CD4-positive, alpha-beta T cell treated with Interleukin-15 for 1 hour (primary cell): ENCODE measurements around the gene TNFAIP8.

Source experiments
- DNase-seq: peaks from one replicate; pipeline ENCODE4 v3.0.0-alpha.2; 2020

TNFAIP8 gene

DNA sequence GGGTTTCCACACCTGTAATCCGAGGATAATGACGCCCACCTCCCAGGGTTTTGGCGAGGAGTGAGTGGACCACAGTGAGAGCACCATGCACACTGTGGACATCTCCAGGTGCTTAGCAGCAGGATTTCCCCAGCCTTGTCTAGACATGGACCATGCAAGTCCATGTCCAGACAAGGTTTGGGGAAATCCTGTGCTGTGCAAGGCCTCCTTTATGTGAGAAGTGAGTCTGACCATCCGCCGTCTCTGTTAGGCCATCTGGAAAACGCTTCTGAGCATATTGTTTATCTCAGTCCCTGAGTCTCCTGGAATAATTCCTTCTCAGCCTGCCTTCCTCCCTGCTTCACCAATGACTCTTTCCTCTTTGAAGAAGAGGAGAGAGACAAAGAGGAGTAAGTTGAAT lies 26.2 kb upstream of the TNFAIP8 start:
- DNase-seq, result no peak

DNA sequence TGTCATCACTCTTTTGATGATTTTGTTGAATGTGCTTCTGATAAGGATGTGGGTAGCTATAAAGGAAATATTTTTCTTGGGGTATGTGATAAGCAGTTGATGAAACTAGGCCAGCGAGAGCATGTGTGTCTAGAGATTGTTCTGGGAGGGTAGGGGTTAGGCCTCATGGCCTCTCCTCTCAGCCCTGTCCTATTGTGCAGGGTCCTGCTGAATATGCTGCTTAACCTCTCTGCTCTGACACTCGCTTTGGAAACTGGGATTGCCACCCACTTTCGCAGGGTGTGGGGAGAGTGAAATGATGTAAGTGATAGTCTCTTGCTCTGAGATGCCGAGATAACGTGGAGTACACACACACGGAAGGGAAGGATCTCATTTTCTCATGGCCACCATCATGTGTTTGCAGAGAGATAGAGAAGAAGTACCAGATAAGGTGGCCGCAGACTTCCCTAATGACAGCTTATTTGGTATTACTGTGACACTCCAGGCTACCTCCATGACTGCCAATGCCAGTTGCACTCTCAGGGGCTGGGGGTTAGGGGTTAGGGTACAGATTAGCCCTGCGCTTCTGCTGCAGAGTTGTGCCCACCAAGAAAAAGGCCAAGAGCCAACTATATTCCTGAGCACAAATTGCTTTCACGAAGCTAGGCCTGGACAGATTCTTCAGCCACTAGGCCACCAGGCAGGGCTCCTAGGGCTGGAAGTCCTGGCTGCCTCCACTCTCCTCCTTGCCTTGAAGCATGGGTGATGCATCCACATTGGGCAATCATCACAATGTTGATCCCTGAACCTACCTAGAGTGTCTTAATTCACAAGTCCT lies 25.2 kb upstream of the TNFAIP8 start:
- peak; percentile 50 for DNase-seq

DNA sequence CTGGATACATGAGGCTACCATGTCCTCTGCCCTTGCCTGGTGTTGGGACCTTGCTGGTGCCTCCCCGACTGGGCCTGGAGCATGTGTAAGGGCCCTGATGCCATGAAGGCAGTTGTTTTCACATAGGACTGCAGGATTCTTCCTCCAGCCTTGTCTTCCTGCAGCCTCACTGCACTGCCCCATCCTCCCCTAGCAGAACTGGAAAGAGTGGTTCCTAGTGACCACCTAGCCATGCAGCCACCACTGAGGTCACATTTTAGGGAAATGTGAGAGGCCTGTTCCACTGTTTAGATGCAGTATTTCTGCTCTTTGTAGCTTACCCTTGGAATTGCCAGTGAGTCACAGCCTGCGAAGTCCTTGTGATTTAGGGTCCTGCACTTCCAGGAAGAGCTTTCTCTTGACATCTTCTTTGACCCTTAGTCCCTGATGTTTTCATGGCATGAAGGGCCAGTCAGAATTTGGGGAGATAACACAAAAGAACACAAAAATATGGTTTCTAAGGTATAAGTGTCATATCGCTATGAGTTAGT lies 24.2 kb upstream of the TNFAIP8 start:
- DNase-seq, result no peak

DNA sequence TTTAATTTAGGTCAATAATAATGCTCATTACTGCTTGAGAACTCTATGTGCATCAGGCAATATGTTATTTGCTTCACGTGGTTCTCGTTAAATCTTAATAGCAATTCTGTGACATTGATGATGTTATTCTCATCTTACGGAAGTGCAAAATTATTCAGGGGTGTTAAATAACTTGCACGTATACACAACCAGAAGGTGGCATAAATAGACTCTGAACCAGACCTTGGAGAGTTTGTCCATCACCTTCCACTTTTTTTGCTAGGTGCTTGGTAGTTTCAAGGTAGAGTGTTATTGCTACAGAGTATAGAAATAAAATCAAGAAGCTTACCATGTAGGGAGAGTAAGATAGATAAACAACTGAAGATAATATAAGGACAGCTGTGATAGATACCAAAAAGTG lies 23.6 kb upstream of the TNFAIP8 start:
- no peak for DNase-seq

DNA sequence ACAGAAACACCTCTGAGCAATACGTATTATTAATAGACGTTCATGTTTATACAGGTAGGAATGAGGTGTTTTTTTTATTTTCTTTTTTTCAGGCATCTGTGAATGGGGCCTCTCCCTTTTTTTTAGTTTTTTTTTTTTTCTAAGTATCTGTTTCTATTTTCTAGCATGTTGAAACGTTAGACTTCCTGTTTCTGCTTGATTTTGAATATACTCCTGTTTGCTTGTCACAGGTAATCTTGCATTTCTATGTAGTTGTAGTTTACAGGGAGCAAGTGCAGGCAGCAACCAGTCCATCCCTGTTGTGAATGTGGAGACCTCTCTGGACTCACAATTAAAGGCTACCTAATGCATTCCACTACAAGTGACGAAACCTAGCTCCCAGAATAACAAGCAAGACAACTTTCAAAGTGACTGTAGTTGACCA lies 22.8 kb upstream of the TNFAIP8 start:
- no peak for DNase-seq

DNA sequence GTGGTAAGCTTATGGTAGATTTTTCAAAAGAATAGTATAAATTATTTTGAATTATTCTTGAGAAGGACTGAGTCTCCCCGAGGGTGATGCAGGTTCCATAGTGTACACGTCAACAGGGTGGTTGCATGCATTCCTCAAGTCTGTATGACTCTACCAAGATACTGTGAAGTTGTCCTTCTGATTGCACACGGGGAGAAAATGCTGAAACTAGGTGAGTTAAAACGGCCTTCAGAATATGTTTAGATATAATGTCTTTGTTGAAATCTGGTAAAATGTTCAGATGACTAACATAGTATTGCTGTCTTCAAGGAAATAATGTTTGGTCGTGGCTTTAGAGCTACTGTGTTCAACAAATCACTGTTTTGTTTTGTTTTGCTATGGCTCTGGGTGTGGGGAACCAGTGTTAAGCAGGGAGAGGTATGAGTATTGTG lies 22.4 kb upstream of the TNFAIP8 start:
- DNase-seq, result no peak

DNA sequence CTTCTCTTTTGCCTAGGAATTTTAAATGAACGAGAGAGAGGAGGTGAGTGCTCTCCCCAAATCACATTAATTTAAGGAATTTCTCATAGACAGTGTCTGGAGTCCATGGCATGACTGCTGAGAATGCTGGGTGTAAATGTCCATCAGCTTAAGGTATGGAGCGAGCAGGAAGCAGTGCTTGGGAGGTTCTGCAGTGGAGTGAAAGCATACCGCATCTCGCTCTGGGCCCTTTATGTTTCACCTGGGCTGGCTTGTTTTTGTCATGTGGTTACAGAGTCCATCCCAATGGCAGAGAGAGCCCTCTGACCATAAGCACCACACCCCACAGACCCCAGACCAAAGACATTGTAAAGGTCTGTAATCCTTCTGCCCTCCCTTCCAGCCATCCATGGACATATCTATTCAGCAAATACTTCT lies 20.6 kb upstream of the TNFAIP8 start:
- no peak for DNase-seq

DNA sequence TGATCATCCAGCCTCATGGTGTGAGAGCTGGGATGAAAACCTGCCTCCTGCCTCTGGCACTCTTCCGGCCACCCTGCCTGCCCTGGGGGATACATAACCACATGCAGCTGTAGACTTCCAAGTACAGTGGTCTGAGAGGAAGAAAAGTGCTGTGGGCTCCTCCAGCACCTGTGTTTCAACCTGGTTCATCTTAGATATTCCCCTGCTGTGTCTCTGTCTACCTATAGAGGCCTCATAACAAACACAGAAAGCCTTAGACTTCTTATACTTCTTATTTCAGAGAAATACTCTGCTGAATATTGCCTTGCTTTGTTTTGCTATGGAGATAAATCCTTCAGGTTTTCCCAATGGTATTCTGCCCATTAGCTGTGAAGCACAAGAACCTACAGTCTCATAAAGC lies 19.6 kb upstream of the TNFAIP8 start:
- DNase-seq, result no peak

DNA sequence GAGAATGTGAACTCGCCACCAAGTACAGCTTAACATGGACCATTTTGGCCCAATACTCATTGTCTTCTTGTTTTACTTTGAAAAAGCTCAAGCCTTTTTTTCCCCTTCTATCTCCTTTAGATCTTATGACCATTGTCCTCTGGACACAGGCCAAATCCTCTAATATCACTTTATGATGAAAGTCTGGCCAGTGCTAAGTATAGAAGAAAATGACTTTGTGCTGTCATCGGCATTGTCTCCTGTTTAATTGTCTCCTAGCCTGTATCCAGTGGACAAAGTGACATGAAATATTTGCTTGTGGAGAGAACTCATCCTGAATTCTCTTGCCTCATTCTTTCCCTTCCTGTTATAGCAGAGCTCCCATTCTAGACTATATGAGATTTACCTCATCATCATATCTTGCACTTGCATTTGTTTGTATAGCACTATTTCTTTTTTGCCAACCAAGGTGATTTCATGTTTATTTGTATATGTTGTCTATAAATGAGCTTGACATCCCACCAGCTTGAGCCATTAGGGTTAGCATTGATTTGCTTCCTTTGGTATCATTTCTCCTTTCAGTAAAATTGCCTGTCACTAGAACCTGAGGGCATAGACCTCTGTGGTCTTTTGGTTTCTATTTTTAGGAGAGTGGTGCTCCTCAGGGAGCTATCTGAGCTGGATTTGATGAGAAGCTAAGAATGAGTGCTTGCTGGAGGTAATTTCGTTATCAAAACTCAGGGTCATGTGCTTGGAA lies 18.8 kb upstream of the TNFAIP8 start:
- no peak for DNase-seq

DNA sequence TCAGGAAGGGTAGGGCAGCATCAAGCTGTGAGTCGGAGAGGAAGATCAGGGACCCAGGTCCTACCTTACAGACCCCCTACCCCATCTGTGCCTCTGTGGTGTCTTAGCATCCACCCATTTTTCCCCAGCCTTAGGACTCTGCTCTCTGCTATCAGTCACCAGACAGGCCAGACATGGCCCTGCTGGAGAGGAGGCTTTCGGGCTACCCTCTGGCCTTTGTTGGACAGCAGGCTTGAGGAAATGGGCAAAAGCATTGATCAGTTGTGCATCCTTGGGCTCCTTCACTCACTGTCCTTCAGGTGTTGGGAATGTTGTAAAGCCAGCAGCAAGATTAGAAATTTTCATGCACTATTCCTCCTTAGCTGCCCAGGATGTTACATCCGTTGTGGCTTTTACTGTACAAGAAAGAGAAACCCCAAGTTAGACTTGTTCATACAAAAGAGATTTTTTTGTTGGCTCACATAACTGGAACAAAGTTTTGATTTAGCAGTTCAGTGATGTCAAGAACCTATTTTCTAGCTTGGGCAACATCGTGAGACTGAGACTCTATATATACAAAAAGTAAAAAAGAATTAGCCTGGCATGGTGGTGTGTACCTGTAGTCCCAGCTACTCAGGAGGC lies 17.4 kb upstream of the TNFAIP8 start:
- DNase-seq, result no peak

DNA sequence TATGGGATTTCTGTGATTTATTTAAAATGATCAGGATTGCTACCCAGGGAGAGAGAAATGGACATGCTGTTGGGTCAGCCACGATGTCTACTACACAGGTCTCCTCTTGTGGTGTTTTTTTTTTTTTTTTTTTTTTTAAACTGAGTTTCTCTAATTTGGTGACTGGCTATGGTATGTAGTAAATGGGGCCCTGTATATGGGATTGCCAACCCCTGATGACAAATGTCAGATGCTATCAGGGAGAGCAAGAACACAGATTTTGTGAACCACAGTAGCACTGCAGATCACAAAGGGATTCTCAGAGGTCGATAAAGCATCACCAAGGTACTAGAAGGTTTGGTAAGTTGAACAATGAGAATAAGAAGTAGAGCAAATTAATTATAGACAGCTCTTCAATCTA lies 16.5 kb upstream of the TNFAIP8 start:
- no peak for DNase-seq

DNA sequence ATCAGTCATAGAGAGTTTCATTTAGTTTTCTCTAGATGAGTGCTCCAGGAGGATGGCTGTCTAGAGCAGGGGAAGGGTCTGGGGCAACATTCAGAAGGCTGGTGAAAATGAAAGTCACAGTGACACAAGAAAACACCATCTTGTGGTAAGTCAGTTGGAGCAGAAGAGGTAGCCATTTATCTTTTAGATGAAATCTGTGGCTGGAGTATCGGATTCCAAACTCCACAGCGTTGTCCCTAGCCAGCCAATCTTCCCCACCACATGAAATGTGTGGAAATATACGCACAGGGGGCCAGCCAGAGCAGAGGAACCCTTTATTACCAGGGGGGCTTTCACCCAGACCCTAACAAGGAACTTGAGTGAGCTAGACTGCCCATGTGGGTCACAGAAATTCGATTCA lies 15.9 kb upstream of the TNFAIP8 start:
- DNase-seq, result no peak

DNA sequence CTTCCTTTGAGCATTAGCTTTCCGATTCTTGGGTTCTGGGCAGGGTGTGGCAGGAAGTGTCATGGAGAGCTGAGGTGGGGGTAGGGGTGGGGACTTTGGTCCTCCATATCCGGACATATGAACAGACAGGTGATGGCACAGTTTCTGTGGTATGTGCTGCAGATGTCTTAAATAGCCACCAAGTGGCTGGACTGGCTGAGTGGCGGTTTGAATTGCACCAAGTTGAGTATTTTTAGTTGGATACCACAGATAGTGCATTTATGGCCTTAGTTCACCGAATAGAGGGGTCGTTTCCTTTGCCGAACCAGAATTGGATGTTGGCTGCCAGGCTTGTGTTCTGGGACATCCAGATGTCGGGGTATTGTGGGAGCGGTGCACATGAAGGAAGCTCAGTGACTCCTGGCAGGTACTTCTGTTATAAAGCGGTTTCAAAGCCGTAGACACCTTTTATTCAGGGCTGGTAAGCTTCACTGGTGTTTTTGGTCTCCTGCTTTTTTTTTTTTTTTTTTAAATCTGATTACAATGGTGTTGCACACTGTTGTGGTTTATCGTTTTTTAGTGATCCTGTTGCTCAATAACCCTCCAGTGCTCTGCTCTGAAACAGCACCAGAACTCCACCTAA lies 15.1 kb upstream of the TNFAIP8 start:
- DNase-seq, result peak; percentile 72

DNA sequence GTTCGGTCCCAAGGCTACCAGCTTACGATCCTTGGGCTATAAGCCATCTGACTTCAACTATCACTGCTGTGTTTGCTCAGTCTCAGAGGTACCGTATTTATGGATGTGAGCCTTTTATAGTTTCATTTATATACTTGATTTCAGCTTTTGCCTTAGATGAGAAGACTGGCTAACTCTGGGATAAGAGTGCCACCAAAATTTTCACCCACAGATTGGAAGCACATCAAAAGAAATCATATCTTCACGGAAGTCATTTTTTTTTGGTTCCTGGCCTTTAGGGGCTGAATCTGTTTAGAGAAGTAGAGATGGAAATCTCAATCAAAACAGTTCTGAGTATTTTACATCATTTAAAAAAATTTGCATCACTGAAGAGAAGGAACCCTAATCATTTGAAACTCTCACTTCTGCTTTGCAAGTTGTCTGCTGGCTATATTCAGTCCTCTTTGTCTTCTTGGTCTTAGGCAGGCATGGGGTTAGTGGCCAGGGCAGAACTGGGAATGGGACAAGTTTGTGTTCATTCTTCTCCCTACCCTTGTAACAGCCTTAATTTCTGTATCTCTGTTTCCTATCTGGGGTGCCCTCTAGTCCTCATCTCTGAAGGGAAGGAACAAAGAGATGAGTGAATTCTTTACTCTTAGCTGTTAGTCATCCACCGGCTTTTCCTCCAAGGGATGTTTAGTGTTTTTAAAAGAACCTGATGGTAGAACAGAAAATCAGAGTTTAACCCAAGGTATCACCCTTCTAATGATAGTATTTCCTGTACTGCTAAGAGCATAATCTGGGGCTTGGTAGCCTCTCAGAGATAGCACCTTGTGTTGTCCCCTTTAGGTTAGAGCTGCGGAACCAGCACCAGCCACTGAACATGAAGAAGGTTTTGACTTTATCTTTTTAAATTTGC lies 14.1 kb upstream of the TNFAIP8 start:
- no peak for DNase-seq

DNA sequence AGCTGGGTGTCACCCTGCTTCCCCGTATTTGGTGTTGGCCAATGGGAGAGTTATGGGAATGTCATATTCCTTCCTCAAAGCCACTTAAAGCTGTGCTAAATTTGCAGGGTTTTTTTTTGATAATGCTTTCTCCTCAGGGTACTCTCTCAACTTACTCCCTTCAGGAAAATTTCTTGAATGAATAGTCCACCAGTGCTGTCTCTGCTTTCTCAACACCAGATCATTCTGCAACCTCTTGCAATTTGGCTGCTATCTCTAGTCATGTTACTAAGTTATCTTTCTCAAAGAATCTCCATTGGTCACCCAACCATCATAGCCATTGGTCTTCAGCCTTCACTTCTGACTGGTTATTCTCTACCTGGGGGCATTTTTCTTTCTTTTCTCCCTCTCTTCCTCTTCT lies 13.4 kb upstream of the TNFAIP8 start:
- no peak for DNase-seq

DNA sequence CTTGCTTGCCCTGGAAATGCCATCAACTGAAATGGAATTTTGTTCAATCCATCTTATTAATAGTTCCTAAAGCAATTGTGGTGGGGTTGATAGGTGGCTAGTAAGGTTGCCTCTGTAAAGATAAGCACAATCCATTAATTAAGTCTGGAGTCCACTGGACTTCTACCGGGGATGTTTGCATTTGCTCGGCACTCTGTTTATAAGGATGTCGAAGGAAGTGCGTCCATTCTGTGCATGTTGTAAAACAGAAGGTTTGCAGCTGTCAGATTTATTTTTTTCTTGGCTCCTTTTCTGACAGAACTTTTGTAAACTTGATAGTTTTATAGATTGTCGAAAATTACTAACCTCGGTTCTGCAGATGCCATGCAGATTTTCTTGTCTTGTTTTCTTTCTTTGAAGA lies 12.8 kb upstream of the TNFAIP8 start:
- DNase-seq, result no peak

DNA sequence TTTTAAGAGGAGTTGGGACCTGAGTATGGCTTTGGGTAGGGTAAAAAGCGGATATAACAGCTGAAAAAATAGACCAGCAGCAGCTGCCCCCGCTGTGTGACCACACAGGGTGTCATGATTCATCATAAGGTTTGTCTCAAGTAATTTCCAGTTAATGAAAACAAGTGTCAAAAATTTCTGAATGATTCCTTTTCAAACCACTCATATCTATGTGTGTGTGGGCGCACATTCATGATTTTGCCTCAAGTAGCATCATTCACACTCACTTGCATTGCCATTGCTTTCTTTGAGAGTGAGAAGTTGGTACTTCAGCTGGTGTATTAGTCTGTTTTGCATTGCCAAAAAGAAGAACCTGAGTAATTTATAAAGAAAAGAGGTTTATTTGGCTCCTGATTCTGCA lies 12.1 kb upstream of the TNFAIP8 start:
- DNase-seq, result peak; percentile 54

DNA sequence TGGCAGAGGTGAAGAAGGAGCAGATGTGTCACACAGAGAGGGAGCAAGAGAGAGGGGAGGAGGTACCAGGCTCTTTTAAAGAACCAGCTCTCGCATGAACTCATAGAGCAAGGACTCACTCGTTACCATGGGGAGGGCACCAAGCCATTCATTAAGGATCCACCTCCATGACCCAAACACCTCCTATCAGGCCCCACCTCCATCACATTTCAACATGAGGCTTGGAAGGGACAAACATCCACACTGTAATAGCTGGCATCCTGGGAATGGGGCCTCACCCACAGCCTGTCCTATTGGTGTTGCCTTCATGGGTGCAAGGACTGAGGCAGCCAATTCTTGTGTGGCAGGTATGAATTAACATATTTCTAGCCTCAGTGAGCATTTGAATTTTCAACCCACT lies 11.6 kb upstream of the TNFAIP8 start:
- no peak for DNase-seq

DNA sequence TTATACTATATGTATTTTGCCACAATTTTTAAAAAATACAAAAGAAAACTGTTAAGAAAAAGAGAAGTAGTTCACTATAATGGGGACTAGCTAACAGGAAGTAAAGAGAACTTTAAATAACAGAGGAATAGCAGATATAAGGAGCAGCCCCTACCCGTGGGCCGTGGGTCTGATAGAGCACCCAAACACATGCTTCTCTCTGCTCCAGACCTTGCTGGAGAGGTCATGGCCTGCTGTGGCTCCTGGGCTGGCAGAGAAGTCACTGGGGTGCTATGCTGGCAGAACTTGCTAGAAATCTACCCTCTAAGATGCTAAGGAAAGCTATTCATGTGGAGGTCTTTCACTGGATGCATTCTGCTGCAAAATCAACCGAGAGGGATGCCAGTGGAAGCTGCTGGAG lies 10.0 kb upstream of the TNFAIP8 start:
- no peak for DNase-seq

DNA sequence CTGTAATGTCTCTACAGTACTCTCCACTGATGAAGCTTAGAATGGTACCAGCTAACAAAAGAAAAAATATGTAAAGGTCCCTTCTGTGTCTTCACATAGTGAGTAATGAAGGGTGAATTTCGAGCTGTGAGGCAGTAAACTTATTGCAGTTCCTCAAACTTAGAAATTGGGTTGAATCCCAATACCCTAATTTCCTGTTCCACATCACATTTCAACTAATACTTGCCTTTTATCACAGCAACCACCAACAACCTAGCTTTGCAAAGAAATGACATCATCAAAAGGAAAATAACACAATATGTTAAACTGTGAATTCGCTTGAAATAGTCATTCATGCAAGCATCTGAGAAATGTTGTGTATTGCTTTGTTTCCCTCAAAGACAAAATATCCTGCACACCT lies 9.4 kb upstream of the TNFAIP8 start:
- no peak for DNase-seq

DNA sequence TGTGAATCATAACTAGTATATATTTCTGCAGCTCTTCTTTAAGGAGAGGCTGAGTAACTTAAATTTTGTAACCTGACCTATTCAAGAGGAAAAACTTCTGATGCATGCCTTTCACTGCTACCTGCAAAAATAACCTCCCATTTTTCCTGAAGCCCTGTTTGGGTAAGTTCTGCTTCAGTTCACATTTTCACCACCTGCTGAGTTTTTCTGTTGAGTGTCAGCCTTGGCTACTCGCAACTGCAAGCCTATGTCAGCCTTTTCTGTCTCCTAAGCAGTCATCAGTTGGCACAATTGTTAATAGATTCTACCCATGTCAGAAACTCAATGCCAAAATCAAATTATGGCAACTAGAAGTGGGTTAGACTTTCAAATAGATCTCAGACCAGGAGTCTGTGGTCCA lies 8.2 kb upstream of the TNFAIP8 start:
- DNase-seq, result no peak

DNA sequence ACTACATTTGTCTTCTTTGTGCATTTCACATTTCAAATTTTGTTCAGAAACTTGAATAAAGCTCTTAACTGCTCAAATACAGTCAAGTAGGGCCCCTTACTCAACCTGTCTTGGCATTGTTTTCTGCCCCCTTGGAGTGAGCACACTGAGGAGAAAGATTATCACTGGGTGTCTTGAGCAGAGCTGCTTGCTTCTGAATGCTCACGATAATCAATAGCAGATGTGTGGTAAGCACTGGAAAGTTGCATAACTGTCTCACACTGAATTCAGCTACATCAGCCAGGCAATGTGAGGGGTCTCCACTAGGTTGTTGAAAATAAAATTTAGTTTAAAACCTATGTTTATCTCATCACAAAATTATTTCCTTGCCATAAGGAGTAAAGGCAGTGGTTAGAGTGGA lies 7.8 kb upstream of the TNFAIP8 start:
- DNase-seq, result no peak
